Astrocyte (in vitro differentiated cells and primary cell): ENCODE measurements around the gene ITPK1. TPM values are rescaled to one million over a fixed set of nuclear protein-coding genes. Genes with fewer than 3 reads are reported as not detected.

Experiments used
- DNase-seq: peaks from one replicate; pipeline ENCODE4 v3.0.0-alpha.2; 2010; ENCODE audit warnings: low read depth
- FAIRE-seq: peaks from 2 replicates; lab custom pipeline; 2011; peaks lifted over from hg19 to GRCh38; lab: Jason Lieb, UNC
- H2AFZ ChIP-seq: 2 replicates; pipeline ENCODE4 v1.6.0; 2012; ENCODE audit warnings: low read depth, low read length, inconsistent platforms
- H3K27ac ChIP-seq: 2 replicates; pipeline ENCODE4 v1.5.1; 2011; ENCODE audit warnings: low read depth, low read length, inconsistent platforms
- H3K27me3 ChIP-seq: 2 replicates; pipeline ENCODE4 v1.6.0; 2011; ENCODE audit warnings: low read length, inconsistent platforms; ENCODE audit not compliant: insufficient read depth
- H3K36me3 ChIP-seq: 2 replicates; pipeline ENCODE4 v1.5.1; 2011; ENCODE audit warnings: low read length, inconsistent platforms; ENCODE audit not compliant: insufficient read depth
- H3K4me1 ChIP-seq: 2 replicates; pipeline ENCODE4 v1.5.1; 2011; ENCODE audit warnings: low read length, inconsistent platforms; ENCODE audit not compliant: insufficient read depth
- H3K4me2 ChIP-seq: 2 replicates; pipeline ENCODE4 v1.6.0; 2012; ENCODE audit warnings: low read length, inconsistent platforms
- H3K4me3 ChIP-seq: 2 replicates; pipeline ENCODE4 v1.5.1; 2011; ENCODE audit warnings: low read depth, mild to moderate bottlenecking, low read length, inconsistent platforms; ENCODE audit not compliant: insufficient read depth
- H3K79me2 ChIP-seq: 2 replicates; pipeline ENCODE4 v1.6.0; 2012; ENCODE audit warnings: mild to moderate bottlenecking, low read length, inconsistent platforms; ENCODE audit not compliant: insufficient read depth
- H3K9ac ChIP-seq: 2 replicates; pipeline ENCODE4 v1.6.0; 2012; ENCODE audit warnings: mild to moderate bottlenecking, low read length, inconsistent platforms
- H3K9me3 ChIP-seq: 2 replicates; pipeline ENCODE4 v1.5.1; 2012; ENCODE audit warnings: low read depth, mild to moderate bottlenecking, low read length, inconsistent platforms; ENCODE audit not compliant: insufficient read depth
- H4K20me1 ChIP-seq: 2 replicates; pipeline ENCODE4 v1.6.0; 2012; ENCODE audit warnings: low read length, inconsistent platforms; ENCODE audit not compliant: insufficient read depth
- H3K27ac Mint-ChIP-seq: one replicate; pipeline ENCODE4 v1.8.0; 2021; ENCODE audit warnings: mild to moderate bottlenecking, mixed read lengths; ENCODE audit not compliant: unreplicated experiment
- H3K27me3 Mint-ChIP-seq: one replicate; pipeline ENCODE4 v1.8.0; 2021; ENCODE audit warnings: low read depth, mixed read lengths; ENCODE audit not compliant: unreplicated experiment
- H3K36me3 Mint-ChIP-seq: one replicate; pipeline ENCODE4 v1.8.0; 2021; ENCODE audit warnings: low read depth, mixed read lengths; ENCODE audit not compliant: unreplicated experiment
- H3K4me1 Mint-ChIP-seq: one replicate; pipeline ENCODE4 v1.8.0; 2021; ENCODE audit warnings: low read depth, mixed read lengths; ENCODE audit not compliant: unreplicated experiment
- H3K4me3 Mint-ChIP-seq: one replicate; pipeline ENCODE4 v1.8.0; 2021; ENCODE audit warnings: mild to moderate bottlenecking, moderate library complexity, mixed read lengths; ENCODE audit not compliant: unreplicated experiment
- H3K9me3 Mint-ChIP-seq: one replicate; pipeline ENCODE4 v1.8.0; 2021; ENCODE audit warnings: mild to moderate bottlenecking, mixed read lengths; ENCODE audit not compliant: unreplicated experiment
- EZH2 ChIP-seq: IDR thresholded peaks from 2 replicates; pipeline ENCODE4 v1.6.1; 2012; ENCODE audit warnings: mild to moderate bottlenecking, low read length, inconsistent platforms; ENCODE audit not compliant: insufficient read depth
- total RNA-seq: library from RNA; stranded (reverse); gene quantifications from 2 replicates; pipeline ENCODE4 v1.2.1, GENCODE V29; 2021
- TF ChIP-seq, protein P1 (sequence below): IDR thresholded peaks from 2 replicates; pipeline ENCODE4 v1.5.1; 2011; ENCODE audit warnings: low read depth, mild to moderate bottlenecking, inconsistent platforms, low read length, moderate library complexity; ENCODE audit not compliant: insufficient read depth

The ITPK1 gene
- total RNA-seq, 1 donor from 2014 or later = 13.0 TPM

DNA sequence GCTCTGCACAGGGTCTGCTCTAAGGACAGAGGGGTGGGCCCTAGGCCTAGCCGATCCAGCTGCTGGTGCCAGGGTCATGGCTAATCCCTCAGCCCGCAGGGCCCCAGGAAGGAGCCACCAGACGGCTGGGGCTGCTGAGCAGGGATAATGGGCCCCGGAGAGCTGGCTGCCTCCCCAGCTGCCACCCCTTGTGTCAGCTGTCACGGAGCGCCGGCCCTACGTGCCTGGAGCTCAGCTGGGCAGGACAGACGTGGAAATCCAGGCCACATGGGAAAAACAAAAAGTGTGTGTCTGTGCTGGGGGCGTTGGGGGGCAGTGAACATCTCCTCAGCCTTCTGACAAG, 156.6 kb downstream of the ITPK1 start:
- Mint-ChIP-seq H3K4me1 (no peaks in the 10 kb centered on the region), H3K36me3 (peaks cover 4% of the 10 kb centered on the region), H3K9me3 (peaks cover 2% of the 10 kb centered on the region), H3K27ac (no peak overlapping the region), H3K4me3 (no peak overlapping the region), H3K27me3 (peaks cover 34% of the 10 kb centered on the region)
- DNase-seq (no peak), FAIRE-seq (no peak)
- no peak overlapping the region for H3K4me2 ChIP-seq
- H4K20me1 ChIP-seq = no peaks in the 10 kb centered on the region
- H3K4me3 ChIP-seq = no peak overlapping the region
- peaks cover 25% of the 10 kb centered on the region for H3K4me1 ChIP-seq
- H2AFZ ChIP-seq = no peak overlapping the region
- no peaks in the 10 kb centered on the region for H3K36me3 ChIP-seq
- H3K9ac ChIP-seq = no peak overlapping the region
- H3K79me2 ChIP-seq = no peaks in the 10 kb centered on the region
- TF ChIP-seq, protein P1, sequence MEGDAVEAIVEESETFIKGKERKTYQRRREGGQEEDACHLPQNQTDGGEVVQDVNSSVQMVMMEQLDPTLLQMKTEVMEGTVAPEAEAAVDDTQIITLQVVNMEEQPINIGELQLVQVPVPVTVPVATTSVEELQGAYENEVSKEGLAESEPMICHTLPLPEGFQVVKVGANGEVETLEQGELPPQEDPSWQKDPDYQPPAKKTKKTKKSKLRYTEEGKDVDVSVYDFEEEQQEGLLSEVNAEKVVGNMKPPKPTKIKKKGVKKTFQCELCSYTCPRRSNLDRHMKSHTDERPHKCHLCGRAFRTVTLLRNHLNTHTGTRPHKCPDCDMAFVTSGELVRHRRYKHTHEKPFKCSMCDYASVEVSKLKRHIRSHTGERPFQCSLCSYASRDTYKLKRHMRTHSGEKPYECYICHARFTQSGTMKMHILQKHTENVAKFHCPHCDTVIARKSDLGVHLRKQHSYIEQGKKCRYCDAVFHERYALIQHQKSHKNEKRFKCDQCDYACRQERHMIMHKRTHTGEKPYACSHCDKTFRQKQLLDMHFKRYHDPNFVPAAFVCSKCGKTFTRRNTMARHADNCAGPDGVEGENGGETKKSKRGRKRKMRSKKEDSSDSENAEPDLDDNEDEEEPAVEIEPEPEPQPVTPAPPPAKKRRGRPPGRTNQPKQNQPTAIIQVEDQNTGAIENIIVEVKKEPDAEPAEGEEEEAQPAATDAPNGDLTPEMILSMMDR = no peak
- no peak for TF ChIP-seq EZH2
- H3K27ac ChIP-seq = no peak overlapping the region
- no peaks in the 10 kb centered on the region for H3K27me3 ChIP-seq
- H3K9me3 ChIP-seq = no peaks in the 10 kb centered on the region

DNA sequence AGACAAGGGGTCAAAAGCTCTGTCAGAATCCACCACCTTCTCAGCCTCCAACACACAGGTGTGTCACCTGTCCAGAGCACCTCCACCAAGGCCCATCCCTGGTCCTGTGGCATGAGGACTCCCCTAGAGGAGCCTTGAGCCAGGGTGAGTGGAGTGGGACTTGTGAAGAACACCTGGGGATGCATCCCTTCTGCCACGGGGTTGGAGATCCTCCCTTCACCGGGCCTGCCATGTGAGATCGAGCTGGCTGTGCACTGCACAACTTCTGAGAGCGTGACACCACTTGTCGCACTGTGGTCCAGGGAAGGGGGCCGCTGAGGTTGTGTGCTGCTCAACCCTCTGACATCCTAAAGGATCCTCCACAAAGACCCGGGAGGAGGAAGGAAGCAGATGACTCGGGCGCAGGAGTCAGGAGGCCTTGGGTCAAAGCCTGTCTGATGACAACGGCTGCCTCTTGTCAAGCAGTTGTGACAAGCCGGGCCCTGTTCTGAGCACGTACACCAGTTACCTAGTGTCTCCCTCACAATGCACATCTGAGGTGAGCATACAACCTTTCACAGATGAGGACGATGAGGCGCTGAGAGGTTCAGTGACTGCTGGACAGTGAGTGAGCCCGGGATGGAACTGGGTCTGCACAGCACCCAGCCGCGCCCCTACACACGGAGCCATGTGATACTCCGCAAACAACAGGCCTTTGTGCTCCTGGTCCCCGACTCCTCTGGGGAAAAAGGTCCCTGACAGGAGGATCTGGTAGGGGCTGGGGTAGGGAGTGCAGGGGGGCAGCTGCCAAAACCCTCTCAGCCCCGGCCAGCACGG, 157.1 kb downstream of the ITPK1 start:
- no peak for DNase-seq
- H3K4me1 Mint-ChIP-seq = no peaks in the 10 kb centered on the region
- no peak overlapping the region for H3K4me3 Mint-ChIP-seq
- Histone ChIP-seq H3K27ac (no peak overlapping the region), H3K4me3 (no peak overlapping the region), H3K9me3 (no peaks in the 10 kb centered on the region), H3K9ac (no peak overlapping the region), H3K4me2 (no peak overlapping the region), H3K36me3 (no peaks in the 10 kb centered on the region), H3K27me3 (no peaks in the 10 kb centered on the region), H4K20me1 (no peaks in the 10 kb centered on the region), H2AFZ (no peak overlapping the region), H3K79me2 (no peaks in the 10 kb centered on the region), H3K4me1 (peaks cover 20% of the 10 kb centered on the region)
- no peak overlapping the region for H3K27ac Mint-ChIP-seq
- no peak for FAIRE-seq
- H3K9me3 Mint-ChIP-seq = peaks cover under 1% of the 10 kb centered on the region
- TF ChIP-seq EZH2 = no peak
- TF ChIP-seq, protein P1 = no peak
- H3K27me3 Mint-ChIP-seq = peaks cover 39% of the 10 kb centered on the region
- peaks cover 6% of the 10 kb centered on the region for H3K36me3 Mint-ChIP-seq

- Histone ChIP-seq H3K4me3 (no peak overlapping the region), H3K9me3 (no peaks in the 10 kb centered on the region), H2AFZ (no peak overlapping the region), H4K20me1 (peaks cover 7% of the 10 kb centered on the region), H3K9ac (no peak overlapping the region), H3K36me3 (no peaks in the 10 kb centered on the region), H3K27me3 (no peaks in the 10 kb centered on the region), H3K4me2 (no peak overlapping the region), H3K4me1 (peaks cover 15% of the 10 kb centered on the region), H3K79me2 (no peaks in the 10 kb centered on the region), H3K27ac (no peak overlapping the region)
- no peak overlapping the region for H3K27ac Mint-ChIP-seq
- no peaks in the 10 kb centered on the region for H3K4me1 Mint-ChIP-seq
- no peak overlapping the region for H3K4me3 Mint-ChIP-seq
- TF ChIP-seq EZH2 = no peak
- TF ChIP-seq, protein P1 = no peak
- peaks cover 6% of the 10 kb centered on the region for H3K36me3 Mint-ChIP-seq
- peaks cover 48% of the 10 kb centered on the region for H3K27me3 Mint-ChIP-seq
- no peaks in the 10 kb centered on the region for H3K9me3 Mint-ChIP-seq
- DNase-seq = no peak
- no peak for FAIRE-seq
Measured at GRCh38 chr14:92956961-92957360, 158.8 kb downstream of the ITPK1 start.
